Putamen (tissue), 1 donor: ENCODE measurements around the gene MAN1A2.
A peak's percentile ranks its signal among the peaks of the same experiment; 100 is the strongest.
"Not testable (repeated sequence)": the region's sequence is repeated elsewhere in the genome, so short reads cannot be mapped to it uniquely, and the experiment has no call there.

Source experiments
- DNase-seq: peaks from one replicate; pipeline ENCODE4 v3.0.0-alpha.2; 2016; ENCODE audit warnings: low spot score

MAN1A2 gene

DNA sequence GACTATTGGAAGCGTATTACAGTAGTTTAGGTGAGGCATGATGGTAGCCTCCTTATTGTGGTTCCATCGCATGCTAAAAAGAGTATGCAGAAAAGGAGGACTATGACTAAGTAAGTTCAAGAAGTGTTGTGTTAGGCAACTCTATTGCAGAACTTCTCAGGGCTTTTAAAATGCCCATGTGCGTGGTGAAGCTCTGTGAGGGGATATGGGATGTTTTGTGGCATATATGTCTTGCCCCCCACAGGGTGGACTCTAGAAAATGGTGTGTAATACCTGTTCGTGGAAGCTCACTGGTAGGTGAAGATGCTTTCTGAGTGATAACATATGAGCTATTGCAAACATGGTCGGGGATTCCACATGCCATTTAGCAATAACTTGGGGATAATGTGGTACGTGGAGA is 31.7 kb downstream of the MAN1A2 start:
- DNase-seq, result no peak

DNA sequence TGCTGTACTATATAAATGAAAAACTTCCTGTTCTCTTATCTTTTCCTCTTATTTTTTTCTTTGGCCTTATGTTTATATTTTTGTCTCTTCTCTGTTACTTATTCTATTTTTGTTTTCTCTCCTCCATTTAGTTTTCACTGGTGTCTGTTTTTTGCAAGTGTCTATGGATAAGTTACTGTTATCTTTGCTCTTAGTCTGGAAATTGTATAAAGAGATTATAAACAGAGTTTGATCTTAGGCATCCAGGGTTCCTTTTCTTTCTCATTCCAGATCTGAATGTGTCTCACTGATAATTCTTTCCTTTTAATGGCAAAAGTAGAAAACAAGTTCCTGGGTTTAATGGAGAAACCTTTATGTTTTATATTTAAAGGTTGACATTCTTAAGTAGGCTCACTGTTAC is 34.5 kb downstream of the MAN1A2 start:
- DNase-seq, result no peak

DNA sequence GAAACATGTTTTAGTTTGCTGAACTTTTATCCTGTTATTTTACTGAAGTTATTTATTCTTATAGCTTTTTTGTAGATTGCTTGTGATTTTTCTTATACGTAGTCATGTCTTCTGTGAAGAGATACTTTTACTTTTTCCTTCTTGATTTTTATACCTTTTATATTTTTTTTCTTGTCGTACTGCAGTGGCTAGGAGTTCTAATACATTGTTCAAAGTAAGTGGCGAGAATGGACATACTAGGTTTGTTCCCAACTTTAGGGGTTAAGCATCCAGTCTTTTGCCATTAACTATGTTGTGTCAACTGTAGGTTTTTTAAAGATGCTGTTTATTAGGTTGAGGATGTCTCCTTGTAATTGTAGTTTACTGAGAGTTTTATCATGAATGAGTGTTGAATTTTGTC is 36.3 kb downstream of the MAN1A2 start:
- DNase-seq, result no peak

DNA sequence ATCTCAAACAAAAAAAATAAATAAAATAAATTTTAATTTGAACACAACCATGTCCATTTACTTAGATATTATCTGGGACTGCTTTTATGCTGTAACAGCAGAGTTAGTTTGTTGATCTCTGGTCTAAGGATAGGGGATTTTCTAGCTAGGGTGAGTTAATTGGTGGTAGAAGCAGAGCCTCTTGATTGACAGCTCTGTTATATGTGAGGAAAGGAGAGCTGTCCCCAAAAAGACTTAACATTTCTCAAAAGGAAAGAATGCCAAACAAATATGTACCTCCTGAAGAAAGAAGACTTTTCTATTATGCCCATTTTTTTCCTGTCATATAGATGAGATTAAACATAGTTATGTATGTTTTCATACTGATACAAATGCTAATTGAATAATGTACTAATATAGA is 37.8 kb downstream of the MAN1A2 start:
- no peak for DNase-seq

DNA sequence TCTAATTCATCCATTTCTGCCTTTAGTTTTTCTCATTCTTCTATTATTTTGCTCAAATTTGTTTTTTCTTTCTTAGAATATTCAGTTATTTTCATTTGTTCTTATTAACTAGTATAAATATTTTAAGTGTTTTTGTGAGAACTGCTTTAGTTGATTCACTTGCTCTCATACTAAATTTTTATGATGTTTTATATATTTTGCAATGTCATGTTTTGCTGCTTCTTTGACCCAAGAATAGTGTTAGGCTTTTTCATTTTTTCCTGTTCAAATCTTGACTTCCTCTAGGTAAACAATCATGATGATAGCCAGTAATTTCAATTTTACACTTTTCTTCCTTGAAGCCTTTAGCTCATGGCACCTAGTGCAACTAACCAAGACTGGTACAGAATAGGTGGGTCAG is 45.2 kb downstream of the MAN1A2 start:
- DNase-seq, result no peak

DNA sequence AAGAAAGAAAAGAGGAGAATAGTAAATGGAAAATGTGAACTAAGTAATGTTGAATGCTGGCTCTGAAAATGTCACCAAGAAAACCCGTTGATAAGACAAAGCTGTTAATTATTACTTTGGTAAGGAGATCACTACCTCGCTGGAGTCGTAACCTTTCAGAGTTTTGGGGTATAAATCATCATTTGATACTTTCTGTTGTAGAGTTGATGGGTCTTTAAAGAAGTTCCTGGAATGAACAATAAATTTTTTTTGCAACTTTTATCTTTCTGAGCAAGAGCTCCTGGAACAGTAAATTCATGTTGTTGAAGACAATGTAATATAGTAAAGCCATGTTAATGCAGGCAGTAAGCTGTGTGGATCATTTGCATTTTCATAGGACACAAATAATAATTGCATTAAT is 46.2 kb downstream of the MAN1A2 start:
- DNase-seq, result no peak

DNA sequence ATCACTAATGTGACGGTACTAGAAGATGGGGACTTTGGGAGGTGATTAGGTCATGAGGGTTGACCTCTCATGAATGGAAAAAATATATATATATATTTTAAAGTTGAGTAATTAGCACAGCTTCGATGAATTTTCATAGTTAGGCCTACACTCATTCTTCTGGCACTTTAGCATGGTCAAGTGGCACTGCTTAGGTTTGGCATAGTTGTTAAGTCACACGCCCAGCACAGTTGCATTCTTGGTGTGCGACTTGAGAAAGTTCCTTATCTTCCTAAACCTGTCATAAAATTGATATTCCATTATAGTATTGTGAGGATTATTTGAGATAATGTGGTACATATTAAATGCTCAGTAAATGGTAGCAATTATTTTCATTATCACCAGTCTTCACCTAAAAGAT is 47.7 kb downstream of the MAN1A2 start:
- no peak for DNase-seq

DNA sequence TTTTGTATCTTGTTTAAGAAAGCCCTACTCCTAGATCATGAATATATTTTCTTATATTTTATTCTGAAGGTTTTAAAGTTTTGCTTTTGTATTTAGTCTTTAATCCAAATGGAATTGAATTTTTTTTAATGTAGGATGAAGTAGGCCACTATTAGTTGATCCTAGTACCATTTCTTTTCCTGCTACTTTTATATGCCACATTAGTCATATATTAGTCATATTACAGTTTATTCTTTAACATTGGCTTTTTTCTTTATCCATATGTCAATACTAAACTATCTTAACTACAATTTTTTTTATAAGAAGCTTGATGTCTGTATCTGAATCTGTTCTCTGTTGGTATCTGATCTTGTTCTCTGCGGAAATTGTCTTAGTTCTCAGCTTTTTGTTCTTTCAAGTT is 48.8 kb downstream of the MAN1A2 start:
- DNase-seq, result no peak

DNA sequence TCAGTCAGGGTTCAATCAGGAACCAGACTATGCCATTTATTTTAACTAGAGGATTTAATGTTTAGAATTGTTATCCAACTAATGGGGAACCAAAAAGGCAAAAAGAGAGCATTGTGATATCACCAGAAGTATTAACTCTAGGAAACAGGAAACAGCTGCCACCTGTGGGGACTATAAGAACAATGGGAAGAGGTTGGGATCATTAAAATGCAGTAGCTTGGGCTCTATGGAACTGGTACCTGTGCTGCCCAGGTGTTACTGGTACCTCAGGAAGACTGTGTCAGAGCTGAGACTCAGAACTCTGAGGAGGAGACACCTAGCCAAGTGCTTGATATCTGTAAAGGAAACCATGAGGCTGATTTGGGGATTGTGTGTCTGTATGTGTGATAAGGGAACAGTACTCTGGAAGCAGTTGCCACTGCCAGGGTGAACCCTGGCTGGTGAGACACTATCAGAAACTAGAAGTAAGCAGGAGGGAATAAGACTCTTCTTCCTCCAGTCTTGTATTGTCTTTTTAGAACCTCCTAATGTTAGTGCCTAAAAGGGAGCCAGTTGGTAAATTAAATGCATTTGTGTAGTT is 49.4 kb downstream of the MAN1A2 start:
- no peak for DNase-seq

DNA sequence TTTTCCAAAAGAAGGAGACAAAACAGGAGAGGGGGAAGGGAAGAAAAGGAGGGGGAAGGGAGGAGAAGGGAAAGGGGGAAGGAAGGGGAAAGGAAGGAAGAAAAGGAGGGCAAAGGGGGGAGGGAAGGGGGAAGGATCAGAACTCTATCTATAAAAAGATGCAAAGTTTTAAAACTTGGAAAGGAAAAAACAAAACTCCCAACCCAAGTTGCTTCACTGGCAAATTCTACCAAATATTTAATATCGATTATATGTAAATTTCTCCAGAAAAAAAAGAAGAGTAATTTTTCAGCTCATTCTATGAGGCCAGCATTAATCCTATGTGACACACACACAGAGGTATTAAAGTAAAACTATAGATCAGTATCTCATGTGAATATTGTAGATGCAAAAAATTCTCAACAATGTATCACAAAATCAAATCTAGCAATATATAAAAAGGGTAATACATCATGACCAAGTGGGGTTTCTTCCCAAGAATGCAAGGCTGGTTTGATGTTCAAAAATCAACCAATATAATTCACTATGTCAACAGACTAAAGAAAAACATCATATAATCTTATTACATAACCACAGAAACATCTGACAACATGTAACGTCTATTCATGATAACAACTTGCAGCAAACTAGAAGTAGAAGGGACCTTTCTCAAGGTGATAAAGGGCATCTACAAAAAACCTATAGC is 57.9 kb downstream of the MAN1A2 start:
- DNase-seq, result no peak

DNA sequence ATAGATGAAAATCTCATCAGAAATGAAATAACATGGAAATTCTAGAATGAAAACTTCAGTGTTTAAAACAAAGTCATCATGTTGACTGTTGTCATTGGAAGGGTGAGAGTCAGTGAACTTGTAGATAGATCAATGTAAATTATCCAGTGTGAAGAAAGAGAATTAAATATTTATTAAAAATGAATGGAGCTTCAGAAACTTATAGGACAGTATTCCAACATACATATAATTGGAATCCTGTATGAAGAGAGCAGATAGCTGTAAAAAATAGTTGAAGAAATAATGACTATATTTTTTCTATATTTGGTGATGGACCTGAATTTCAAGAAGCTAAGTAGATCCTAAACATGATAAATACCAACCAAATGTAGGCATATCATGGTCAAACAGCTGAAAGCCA is 60.0 kb downstream of the MAN1A2 start:
- DNase-seq, result no peak

DNA sequence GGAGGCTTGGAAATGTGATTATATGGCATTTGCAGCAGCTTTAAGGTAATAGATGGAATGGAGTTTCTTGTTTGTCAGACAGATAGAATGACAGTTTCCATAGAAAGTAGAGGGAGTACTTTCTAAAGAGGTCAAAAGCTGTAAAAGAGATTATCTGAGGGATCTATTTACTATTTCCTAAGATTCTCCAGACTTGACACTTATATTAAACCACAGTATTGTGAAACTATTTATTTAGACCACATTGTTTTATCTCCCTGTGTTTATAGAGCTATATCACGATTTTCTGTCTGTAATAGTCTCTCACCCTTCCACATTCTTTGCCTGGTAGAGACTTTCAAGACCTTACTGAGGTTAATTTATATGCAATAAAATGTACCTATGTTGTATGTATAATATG is 66.7 kb downstream of the MAN1A2 start:
- DNase-seq, result no peak

DNA sequence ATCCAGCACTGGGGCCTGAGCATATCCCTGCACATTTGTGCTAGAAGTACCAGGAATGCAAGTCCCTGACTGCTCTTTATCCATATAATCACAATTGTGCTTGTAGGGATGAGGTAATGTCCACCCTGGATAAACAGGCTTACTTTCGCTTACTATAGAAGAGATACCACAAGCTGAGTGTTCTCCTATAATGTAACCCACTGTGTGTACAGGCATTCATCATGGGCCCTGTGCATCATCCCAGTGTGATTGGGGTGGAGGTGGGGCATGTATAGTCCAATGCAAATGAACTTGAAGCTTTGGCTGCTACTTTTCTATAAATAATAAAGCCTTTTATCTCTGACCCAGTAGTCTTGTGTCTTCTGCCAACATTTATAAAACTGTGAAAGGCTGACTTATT is 69.3 kb downstream of the MAN1A2 start:
- peak; percentile 18 for DNase-seq

DNA sequence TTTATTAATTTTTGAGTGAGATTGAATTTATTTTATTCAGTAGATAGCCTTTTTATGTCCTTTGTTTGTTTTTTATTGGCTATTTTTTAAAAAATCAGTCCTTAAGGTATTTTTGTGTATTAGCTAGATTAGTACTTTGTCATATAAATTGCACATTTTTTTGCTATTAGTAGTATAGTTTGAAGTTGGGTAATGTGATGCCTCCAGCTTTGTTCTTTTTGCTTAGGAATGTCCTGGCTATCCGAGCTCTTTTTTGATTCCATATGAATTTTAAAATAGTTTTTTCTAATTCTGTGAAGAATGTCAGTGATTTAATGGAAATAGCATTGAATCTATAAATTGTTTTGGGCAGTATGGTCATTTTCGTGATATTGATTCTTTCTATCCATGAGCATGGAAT is 80.4 kb downstream of the MAN1A2 start:
- DNase-seq, result no peak

DNA sequence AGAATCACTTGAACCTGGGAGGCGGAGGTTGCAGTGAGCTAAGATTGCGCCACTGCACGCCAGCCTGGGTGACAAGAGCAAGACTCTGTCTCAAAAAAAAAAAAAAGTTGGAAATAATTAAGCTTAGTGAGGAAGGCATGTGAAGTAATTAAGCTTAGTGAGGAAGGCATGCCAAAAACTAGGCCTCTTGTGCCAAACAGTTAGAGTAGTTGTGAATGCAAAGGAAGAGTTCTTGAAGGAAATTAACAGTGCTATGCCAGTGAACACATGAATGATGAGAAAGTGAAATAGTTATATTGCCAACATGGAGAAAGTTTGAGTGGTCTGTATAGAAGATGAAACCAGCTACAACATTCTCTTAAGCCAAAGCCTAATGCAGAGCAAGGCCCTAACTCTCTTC is 85.0 kb downstream of the MAN1A2 start:
- DNase-seq, result no peak

DNA sequence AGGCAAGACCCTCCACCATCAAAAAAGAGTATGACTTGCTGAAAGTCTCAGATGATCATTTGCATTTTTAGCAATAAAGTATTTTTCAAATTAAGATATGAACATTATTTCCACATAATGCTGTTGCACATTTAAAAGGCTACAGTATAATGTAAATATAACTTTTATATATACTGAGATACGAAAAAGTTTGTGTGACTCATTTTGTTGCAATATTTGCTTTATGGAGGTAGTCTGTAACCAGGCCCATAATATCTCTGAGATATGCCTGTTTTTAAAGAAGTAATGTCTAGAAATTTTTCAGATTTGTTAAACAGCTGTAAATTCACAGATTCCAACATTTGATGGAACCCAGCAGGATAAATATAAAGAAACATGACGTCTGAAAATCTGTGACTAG is 86.7 kb downstream of the MAN1A2 start:
- no peak for DNase-seq

DNA sequence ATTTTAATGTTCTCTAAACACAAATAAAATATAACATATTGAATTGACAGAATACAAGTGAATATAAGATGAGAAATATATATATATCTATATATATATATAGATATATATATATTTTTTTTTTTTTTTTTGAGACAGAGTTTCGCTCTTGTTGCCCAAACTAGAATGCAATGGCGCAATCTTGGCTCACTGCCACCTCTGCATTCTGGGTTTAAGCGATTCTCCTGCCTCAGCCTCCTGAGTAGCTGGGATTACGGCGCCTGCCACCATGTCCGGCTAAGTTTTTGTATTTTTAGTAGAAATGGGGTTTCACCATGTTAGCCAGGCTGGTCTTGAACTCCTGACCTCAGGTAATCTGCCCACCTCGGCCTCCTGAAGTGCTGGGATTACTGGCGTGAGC is 91.2 kb downstream of the MAN1A2 start:
- not testable (repeated sequence) for DNase-seq

DNA sequence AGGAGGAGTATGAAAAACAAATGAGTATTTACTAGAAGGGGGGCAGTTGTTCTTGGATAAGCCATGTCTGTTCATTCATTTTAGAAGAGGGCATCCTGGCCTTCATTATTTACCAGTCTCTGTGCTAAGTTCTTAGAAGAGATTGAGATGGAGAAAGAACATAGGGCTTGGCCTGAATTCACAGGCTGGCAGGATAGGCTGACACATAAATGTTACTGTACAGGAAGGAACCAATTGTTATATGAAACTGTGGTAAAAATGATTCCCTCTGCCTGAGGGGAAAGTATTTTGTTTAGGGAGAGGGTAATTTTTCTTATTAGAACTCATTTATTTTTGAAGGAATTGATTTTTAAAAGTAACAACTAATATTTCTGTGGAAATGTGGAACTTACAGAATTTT is 99.5 kb downstream of the MAN1A2 start:
- DNase-seq, result no peak

DNA sequence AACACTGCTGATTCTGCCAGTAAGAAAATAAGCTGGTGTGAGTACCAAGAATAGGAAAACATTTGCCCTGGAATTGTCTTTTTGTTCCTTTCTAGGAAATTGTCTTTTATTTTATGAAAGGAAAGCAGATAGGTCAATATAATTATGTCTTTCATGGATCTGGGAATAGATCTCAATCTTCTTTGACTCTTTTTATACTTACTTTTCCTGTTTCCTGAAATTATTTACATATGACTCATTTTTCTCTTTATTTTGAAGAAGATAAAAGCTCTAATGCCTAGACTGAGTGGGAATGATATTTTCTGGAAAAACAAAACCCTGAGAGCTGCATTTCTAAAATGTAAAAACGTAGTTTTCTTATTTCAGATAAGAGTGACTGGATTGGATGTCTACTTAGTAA is 100.1 kb downstream of the MAN1A2 start:
- no peak for DNase-seq

DNA sequence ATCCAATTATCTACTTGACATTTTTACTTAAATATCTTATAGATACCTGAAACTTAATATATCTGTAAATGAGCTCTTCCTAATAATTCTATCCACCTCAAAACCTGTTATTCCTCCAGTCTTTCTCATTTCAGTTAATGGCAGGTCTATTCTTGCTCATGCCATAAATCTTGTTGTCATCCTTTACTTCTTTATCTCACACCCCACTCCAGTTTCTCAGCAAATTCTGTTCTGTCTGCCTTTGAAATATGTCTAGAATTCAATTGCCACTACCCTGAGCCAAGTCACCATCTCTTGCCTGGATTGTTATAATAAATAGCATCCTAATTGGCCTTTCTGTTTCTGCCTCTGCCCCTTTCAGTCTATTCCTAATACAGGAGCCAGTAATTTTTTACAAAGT is 105.8 kb downstream of the MAN1A2 start:
- DNase-seq, result no peak

DNA sequence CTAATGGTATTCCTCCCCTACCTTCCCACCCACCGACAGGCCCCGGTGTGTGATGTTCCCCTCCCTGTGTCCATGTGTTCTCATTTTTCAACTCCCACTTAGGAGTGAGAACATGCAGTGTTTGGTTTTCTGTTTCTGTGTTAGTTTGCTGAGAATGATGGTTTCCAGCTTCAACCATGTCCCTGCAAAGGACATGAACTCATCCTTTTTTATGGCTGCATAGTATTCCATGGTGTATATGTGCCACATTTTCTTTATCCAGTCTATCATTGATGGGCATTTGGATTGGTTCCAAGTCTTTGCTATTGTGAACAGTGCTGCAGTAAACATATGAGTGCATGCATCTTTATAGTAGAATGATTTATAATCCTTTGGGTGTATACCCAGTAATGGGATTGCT is 108.2 kb downstream of the MAN1A2 start:
- not testable (repeated sequence) for DNase-seq

DNA sequence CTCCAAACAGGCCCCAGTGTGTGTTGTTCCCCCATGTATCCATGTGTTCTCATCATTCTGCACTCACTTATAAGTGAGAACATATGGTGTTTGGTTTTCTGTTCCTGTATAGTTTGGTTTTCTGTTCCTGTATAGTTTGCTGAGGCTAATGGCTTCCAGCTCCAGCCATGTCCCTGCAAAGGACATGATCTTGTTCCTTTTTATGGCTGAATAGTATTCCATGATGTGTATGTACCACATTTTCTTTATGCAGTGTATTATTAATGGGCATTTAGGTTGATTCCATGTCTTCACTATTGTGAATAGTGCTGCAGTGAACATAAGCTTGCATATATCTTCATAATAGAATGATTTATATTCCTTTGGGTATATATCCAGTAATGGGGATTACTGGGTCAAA is 111.8 kb downstream of the MAN1A2 start:
- DNase-seq, result no peak

DNA sequence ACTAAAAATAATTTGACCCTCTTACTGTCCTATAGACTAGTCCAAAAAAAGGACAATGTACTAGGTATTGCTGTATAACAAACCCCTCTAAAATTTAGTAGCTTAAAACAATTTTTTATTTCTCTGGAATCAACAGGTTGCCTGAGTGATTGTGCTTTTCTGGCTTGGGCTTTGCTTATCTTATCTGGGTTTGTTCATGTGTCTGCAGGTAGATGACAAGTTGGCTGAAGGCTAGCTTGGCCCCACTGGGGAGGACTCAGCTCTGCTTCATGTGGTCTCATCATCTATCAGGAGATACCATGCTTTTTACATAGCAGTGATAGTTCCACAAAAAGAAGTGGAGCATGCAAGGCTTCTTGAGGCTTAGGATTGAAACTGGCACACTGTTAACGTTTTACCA is 114.2 kb downstream of the MAN1A2 start:
- no peak for DNase-seq

DNA sequence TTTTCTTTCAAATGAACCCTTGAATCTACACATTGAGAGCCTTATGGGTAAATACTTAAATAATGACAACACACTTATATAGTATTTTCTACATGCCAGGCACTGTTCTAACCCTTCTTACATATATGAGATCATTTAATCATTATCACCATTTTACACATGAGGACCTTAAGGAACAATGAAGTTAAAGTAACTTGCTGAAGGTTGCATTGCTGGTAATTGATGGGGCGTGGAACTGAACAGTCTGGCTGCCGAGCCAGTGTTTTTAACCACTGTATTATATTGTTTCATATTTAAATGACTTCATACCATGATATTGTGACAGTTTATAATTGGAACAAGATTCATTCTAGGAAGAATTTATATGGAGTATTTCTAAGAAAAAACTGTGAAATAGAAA is 126.7 kb downstream of the MAN1A2 start:
- DNase-seq, result no peak
